SK-N-MC (cell line): ENCODE results near the gene PRCP.

Experiments used
- DNase-seq: peaks from one replicate; pipeline ENCODE4 v3.0.0-alpha.2; 2011; ENCODE audit warnings: low read depth, low spot score
- H3K27ac ChIP-seq: fragments of 200-600 bp; sonication (generic); 2 replicates; pipeline ENCODE4 v1.5.1; 2016; ENCODE audit warnings: mixed run types
- H3K36me3 ChIP-seq: fragments of 200-600 bp; sonication (generic); 2 replicates; pipeline ENCODE4 v1.6.1; 2017; ENCODE audit warnings: antibody characterized with exemption, low read length, mixed read lengths; ENCODE audit not compliant: insufficient read depth
- H3K4me3 ChIP-seq: fragments of 200-600 bp; sonication (generic); 2 replicates; pipeline ENCODE4 v1.5.1; 2016
- H3K9ac ChIP-seq: fragments of 200-600 bp; sonication (generic); 2 replicates; pipeline ENCODE4 v1.8.0; 2017; ENCODE audit warnings: mixed run types, mixed read lengths; ENCODE audit not compliant: insufficient read length
- H3K9me3 ChIP-seq: fragments of 200-600 bp; sonication (generic); 2 replicates; pipeline ENCODE4 v1.6.1; 2017; ENCODE audit warnings: low read depth, mild to moderate bottlenecking, antibody characterized with exemption, low read length, moderate library complexity, mixed read lengths
- EZH2 ChIP-seq: fragments of 200-600 bp; sonication (generic); IDR thresholded peaks from one replicate; pipeline ENCODE4 v1.6.1; 2017; ENCODE audit warnings: antibody characterized with exemption
- FOXP2 ChIP-seq: optimal IDR thresholded peaks from 2 replicates; pipeline ENCODE3; 2011; ENCODE audit warnings: mild to moderate bottlenecking, moderate library complexity; ENCODE audit not compliant: insufficient read depth; ENCODE audit errors: extremely low read length, control extremely low read depth
- POLR2AphosphoS5 ChIP-seq: IDR thresholded peaks from 2 replicates; pipeline ENCODE4 v1.6.1; 2012; ENCODE audit warnings: mild to moderate bottlenecking, low read depth, low read length, borderline replicate concordance

Gene PRCP

GRCh38 chr11:82796998-82797961 lies 103.0 kb downstream of the PRCP start:
- no peaks in the 10 kb centered on the region for H3K9me3 ChIP-seq
- no peaks in the 10 kb centered on the region for H3K36me3 ChIP-seq
- peak overlapping the region; percentile 13 for H3K9ac ChIP-seq
- H3K4me3 ChIP-seq, result no peak overlapping the region
- peak; percentile 14 for DNase-seq
- TF ChIP-seq FOXP2 (no peak), EZH2 (no peak), POLR2AphosphoS5 (no peak; the same call in 1 of the 2 replicates)
- H3K27ac ChIP-seq, result no peak overlapping the region

- no peak overlapping the region for H3K27ac ChIP-seq
- no peaks in the 10 kb centered on the region for H3K36me3 ChIP-seq
- H3K9ac ChIP-seq, result no peak overlapping the region
- H3K4me3 ChIP-seq, result no peak overlapping the region
- no peaks in the 10 kb centered on the region for H3K9me3 ChIP-seq
- no peak for DNase-seq
- TF ChIP-seq POLR2AphosphoS5 (no peak), FOXP2 (no peak), EZH2 (no peak)
These were observed 105.7 kb downstream of the PRCP start for GRCh38 chr11:82794490-82794889.

GRCh38 chr11:82792822-82793569 lies 107.2 kb downstream of the PRCP start:
- H3K9me3 ChIP-seq, result no peaks in the 10 kb centered on the region
- H3K4me3 ChIP-seq, result no peak overlapping the region
- H3K9ac ChIP-seq, result no peak overlapping the region
- H3K36me3 ChIP-seq, result no peaks in the 10 kb centered on the region
- TF ChIP-seq FOXP2 (no peak), POLR2AphosphoS5 (no peak), EZH2 (no peak)
- no peak overlapping the region for H3K27ac ChIP-seq
- no peak for DNase-seq

- no peaks in the 10 kb centered on the region for H3K36me3 ChIP-seq
- no peaks in the 10 kb centered on the region for H3K9me3 ChIP-seq
- TF ChIP-seq EZH2, result no peak
- TF ChIP-seq POLR2AphosphoS5, result no peak
- TF ChIP-seq FOXP2, result no peak
- H3K9ac ChIP-seq, result no peak overlapping the region
- DNase-seq, result no peak
- H3K27ac ChIP-seq, result no peak overlapping the region
- H3K4me3 ChIP-seq, result no peak overlapping the region
These were observed 107.9 kb downstream of the PRCP start for GRCh38 chr11:82792319-82792718.

GRCh38 chr11:82791779-82792178 lies 108.5 kb downstream of the PRCP start:
- no peak overlapping the region for H3K4me3 ChIP-seq
- TF ChIP-seq POLR2AphosphoS5, result no peak
- no peak for TF ChIP-seq FOXP2
- TF ChIP-seq EZH2, result no peak
- no peak overlapping the region for H3K9ac ChIP-seq
- no peak for DNase-seq
- no peaks in the 10 kb centered on the region for H3K9me3 ChIP-seq
- H3K27ac ChIP-seq, result no peak overlapping the region
- no peaks in the 10 kb centered on the region for H3K36me3 ChIP-seq

- Histone ChIP-seq H3K27ac (no peak overlapping the region), H3K9ac (no peak overlapping the region), H3K9me3 (no peaks in the 10 kb centered on the region), H3K4me3 (no peak overlapping the region), H3K36me3 (no peaks in the 10 kb centered on the region)
- DNase-seq, result no peak
- TF ChIP-seq FOXP2 (no peak), POLR2AphosphoS5 (no peak), EZH2 (no peak)
These were observed 109.3 kb downstream of the PRCP start for GRCh38 chr11:82790723-82791484.

GRCh38 chr11:82787981-82788380 lies 112.2 kb downstream of the PRCP start:
- H3K4me3 ChIP-seq, result no peak overlapping the region

GRCh38 chr11:82786836-82787235 lies 113.4 kb downstream of the PRCP start:
- no peak for DNase-seq
- Histone ChIP-seq H3K9ac (no peak overlapping the region), H3K9me3 (no peaks in the 10 kb centered on the region), H3K36me3 (no peaks in the 10 kb centered on the region), H3K4me3 (no peak overlapping the region), H3K27ac (no peak overlapping the region)
- TF ChIP-seq FOXP2 (no peak), POLR2AphosphoS5 (no peak), EZH2 (no peak)

More at GRCh38 chr11:82787981-82788380, 112.2 kb downstream of the PRCP start:
- DNase-seq, result no peak
- Histone ChIP-seq H3K36me3 (no peaks in the 10 kb centered on the region), H3K9ac (no peak overlapping the region), H3K27ac (no peak overlapping the region), H3K9me3 (no peaks in the 10 kb centered on the region)
- TF ChIP-seq POLR2AphosphoS5 (no peak), FOXP2 (no peak), EZH2 (no peak)
